Loucy (cell line): ENCODE data around the gene ANKRD16.

ENCODE experiments used
- H2AFZ ChIP-seq: fragments of 200-600 bp; sonication (generic); 2 replicates; pipeline ENCODE4 v1.6.0; 2016; ENCODE audit warnings: antibody characterized with exemption, mild to moderate bottlenecking, low read length, moderate library complexity
- H3F3A ChIP-seq: fragments of 200-600 bp; 2 replicates; pipeline ENCODE4 v1.6.0; 2016; ENCODE audit warnings: antibody characterized with exemption, low read depth, mild to moderate bottlenecking
- H3K27me3 ChIP-seq: fragments of 200-600 bp; sonication (generic); 2 replicates; pipeline ENCODE4 v1.6.1; 2014; ENCODE audit warnings: low read length, mild to moderate bottlenecking; ENCODE audit not compliant: insufficient read depth, poor library complexity, severe bottlenecking
- H3K36me3 ChIP-seq: fragments of 200-600 bp; sonication (generic); 2 replicates; pipeline ENCODE4 v1.6.1; 2016; ENCODE audit warnings: low read length; ENCODE audit not compliant: insufficient read depth
- H3K4me1 ChIP-seq: fragments of 200-600 bp; sonication (generic); 2 replicates; pipeline ENCODE4 v1.5.1; 2014; ENCODE audit warnings: low read length, mild to moderate bottlenecking; ENCODE audit not compliant: insufficient read depth, poor library complexity, severe bottlenecking
- H3K4me2 ChIP-seq: fragments of 200-600 bp; sonication (generic); 2 replicates; pipeline ENCODE4 v1.6.0; 2014; ENCODE audit warnings: antibody characterized with exemption, low read length, low read depth, mild to moderate bottlenecking; ENCODE audit not compliant: poor library complexity, severe bottlenecking
- H3K4me3 ChIP-seq: fragments of 200-600 bp; sonication (generic); 2 replicates; pipeline ENCODE4 v1.5.1; 2014; ENCODE audit warnings: low read length, mild to moderate bottlenecking, mixed read lengths; ENCODE audit not compliant: poor library complexity, severe bottlenecking
- H3K79me2 ChIP-seq: fragments of 200-600 bp; sonication (generic); 2 replicates; pipeline ENCODE4 v1.6.1; 2014; ENCODE audit warnings: low read length; ENCODE audit not compliant: insufficient read depth
- H3K9ac ChIP-seq: fragments of 200-600 bp; sonication (generic); 2 replicates; pipeline ENCODE4 v1.6.0; 2014; ENCODE audit warnings: mild to moderate bottlenecking, low read depth, low read length, moderate library complexity; ENCODE audit not compliant: poor library complexity, severe bottlenecking
- H3K9me2 ChIP-seq: fragments of 200-600 bp; sonication (generic); replicated peaks from 2 replicates; pipeline ENCODE4 v1.6.1; 2016; ENCODE audit warnings: low read depth, low read length, mixed read lengths
- H3K9me3 ChIP-seq: fragments of 200-600 bp; sonication (generic); 2 replicates; pipeline ENCODE4 v1.6.1; 2014; ENCODE audit warnings: mild to moderate bottlenecking, antibody characterized with exemption, low read length, low read depth; ENCODE audit not compliant: insufficient read depth
- H4K20me1 ChIP-seq: fragments of 200-600 bp; sonication (generic); 2 replicates; pipeline ENCODE4 v1.6.0; 2014; ENCODE audit warnings: antibody characterized with exemption, low read length, mild to moderate bottlenecking; ENCODE audit not compliant: insufficient read depth, poor library complexity, severe bottlenecking
- EZH2phosphoT487 ChIP-seq: fragments of 200-600 bp; IDR thresholded peaks from 2 replicates; pipeline ENCODE4 v1.6.1; 2018; ENCODE audit warnings: antibody characterized with exemption, mild to moderate bottlenecking, moderate library complexity, borderline replicate concordance
- TF ChIP-seq, protein P1 (sequence below): fragments of 200-600 bp; sonication (generic); conservative IDR thresholded peaks from 2 replicates; pipeline ENCODE4 v1.5.1; 2014; ENCODE audit warnings: mild to moderate bottlenecking, antibody characterized with exemption, low read length

Gene ANKRD16

DNA sequence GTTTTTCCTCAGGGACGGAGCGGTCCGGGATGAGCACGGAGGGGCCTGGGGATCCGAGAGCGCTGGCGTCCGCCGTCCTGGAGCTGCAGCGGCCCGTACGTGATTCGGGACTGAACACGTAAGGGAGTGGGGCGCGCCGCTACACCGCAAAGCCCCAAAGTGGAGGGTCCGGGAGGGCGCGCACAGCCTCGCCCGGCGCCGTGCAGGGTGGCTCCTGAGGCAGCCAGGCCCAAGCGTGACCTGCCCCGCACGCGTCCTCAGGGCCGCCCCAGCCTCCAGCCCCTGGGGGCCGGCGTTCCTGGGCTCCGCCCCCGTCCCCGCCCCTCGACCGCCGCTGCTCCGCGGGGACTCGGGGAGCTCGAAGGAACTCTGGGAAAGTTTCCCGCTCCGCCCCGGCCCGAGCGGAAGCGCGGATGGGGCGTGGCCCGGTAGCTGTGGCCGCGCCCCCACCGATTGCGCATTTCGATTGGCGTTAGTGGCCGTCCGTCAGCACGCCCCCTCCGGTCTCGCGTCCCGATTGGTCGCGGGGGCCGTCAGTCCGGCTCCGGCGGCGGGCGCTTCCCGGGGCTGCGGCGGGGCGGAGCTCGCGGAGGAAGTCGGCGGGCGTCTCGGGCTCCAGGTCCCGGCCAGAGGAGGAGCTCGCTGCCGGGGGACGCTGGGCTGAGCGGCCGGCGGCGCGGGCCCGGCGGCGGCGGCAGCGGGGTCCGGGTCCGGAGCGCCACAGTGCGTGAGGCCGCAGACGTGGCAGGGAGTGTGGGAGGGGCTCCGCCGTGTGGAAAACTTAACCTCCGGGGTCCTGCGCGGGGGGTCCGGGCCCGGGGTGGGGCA is at the start of gene ANKRD16, which contains the start of gene FBH1:
Gene ANKRD16 (minus strand): TSS at position 270 of the 828 bp plus-strand sequence. CDS start 539 bp downstream, outside the sequence.
Gene FBH1 (plus strand): TSS at position 620 of the 828 bp plus-strand sequence. CDS start 103 bp downstream, at position 723.
- H4K20me1 ChIP-seq: peaks cover 44% of the 10 kb centered on the region
- no peaks in the 10 kb centered on the region for H3K27me3 ChIP-seq
- H3K9ac ChIP-seq: peak within 1 kb of the TSS; percentile 88
- H2AFZ ChIP-seq: peak within 1 kb of the TSS; percentile 97
- H3K4me3 ChIP-seq: peak within 1 kb of the TSS; percentile 86
- H3K4me1 ChIP-seq: peaks cover 45% of the 10 kb centered on the region
- no peaks in the 10 kb centered on the region for H3K9me2 ChIP-seq
- TF ChIP-seq EZH2phosphoT487: no peak
- TF ChIP-seq, protein P1, sequence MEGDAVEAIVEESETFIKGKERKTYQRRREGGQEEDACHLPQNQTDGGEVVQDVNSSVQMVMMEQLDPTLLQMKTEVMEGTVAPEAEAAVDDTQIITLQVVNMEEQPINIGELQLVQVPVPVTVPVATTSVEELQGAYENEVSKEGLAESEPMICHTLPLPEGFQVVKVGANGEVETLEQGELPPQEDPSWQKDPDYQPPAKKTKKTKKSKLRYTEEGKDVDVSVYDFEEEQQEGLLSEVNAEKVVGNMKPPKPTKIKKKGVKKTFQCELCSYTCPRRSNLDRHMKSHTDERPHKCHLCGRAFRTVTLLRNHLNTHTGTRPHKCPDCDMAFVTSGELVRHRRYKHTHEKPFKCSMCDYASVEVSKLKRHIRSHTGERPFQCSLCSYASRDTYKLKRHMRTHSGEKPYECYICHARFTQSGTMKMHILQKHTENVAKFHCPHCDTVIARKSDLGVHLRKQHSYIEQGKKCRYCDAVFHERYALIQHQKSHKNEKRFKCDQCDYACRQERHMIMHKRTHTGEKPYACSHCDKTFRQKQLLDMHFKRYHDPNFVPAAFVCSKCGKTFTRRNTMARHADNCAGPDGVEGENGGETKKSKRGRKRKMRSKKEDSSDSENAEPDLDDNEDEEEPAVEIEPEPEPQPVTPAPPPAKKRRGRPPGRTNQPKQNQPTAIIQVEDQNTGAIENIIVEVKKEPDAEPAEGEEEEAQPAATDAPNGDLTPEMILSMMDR: no peak
- H3F3A ChIP-seq: no peaks in the 10 kb centered on the region
- H3K4me2 ChIP-seq: peak within 1 kb of the TSS; percentile 95
- peaks cover 3% of the 10 kb centered on the region; the same call in 1 of the 2 replicates for H3K36me3 ChIP-seq
- H3K79me2 ChIP-seq: peaks cover 66% of the 10 kb centered on the region
- H3K9me3 ChIP-seq: no peaks in the 10 kb centered on the region

DNA sequence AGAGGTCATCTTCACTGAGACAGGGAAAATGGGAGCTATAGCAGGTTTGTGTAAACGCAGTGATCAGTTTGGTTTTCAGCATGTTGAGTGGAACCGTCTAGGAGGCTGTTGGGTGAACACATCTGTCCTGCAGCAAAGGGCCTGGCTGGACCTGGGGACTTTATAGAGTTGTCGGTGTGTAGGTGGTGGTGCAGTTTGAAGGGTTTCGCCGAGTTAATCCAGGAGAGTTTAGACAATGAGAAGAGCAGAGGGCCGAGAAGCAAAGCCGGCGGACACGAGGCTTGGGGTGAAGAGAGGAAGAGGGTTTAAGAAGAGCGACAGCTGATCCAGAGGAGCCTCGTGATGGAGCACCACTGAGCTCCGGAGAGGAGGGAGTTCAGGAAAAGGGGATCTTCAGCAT is 48.6 kb upstream of the ANKRD16 start:
- H3K4me2 ChIP-seq: no peak overlapping the region
- H3K9me3 ChIP-seq: no peaks in the 10 kb centered on the region
- no peaks in the 10 kb centered on the region for H3F3A ChIP-seq
- H4K20me1 ChIP-seq: no peaks in the 10 kb centered on the region
- H3K27me3 ChIP-seq: no peaks in the 10 kb centered on the region
- TF ChIP-seq, protein P1: no peak
- no peak for TF ChIP-seq EZH2phosphoT487
- no peaks in the 10 kb centered on the region for H3K79me2 ChIP-seq
- no peak overlapping the region for H3K4me3 ChIP-seq
- no peak overlapping the region for H3K9ac ChIP-seq
- peaks cover 31% of the 10 kb centered on the region; the same call in 1 of the 2 replicates for H3K36me3 ChIP-seq
- H3K4me1 ChIP-seq: no peaks in the 10 kb centered on the region
- no peaks in the 10 kb centered on the region for H3K9me2 ChIP-seq
- H2AFZ ChIP-seq: no peak overlapping the region

DNA sequence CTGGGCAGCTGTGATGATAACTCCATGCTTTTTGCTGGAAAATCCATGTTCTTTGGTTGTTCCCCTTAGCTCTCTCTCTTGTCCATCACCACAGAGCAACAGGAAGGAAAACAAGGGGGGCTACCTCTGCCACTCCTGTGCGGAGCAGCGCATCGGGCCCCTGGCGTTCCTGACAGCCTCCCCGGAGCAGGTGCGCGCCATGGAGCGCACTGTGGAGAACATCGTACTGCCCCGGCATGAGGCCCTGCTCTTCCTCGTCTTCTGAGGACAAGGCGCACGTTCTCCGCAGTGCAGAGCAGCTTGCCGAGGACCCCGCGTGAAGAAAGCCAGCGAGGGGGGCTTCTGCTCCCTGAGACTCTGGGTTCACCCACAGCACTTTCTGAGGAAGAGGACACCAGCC is 47.3 kb upstream of the ANKRD16 start:
- Histone ChIP-seq H3K4me3 (no peak overlapping the region), H3K9me3 (no peaks in the 10 kb centered on the region), H3K79me2 (no peaks in the 10 kb centered on the region), H3K4me2 (no peak overlapping the region), H3K9ac (no peak overlapping the region), H3K4me1 (no peaks in the 10 kb centered on the region), H2AFZ (no peak overlapping the region), H3K27me3 (no peaks in the 10 kb centered on the region), H4K20me1 (no peaks in the 10 kb centered on the region), H3F3A (no peaks in the 10 kb centered on the region), H3K9me2 (no peaks in the 10 kb centered on the region), H3K36me3 (peaks cover 31% of the 10 kb centered on the region; the same call in 1 of the 2 replicates)
- TF ChIP-seq, protein P1: no peak
- TF ChIP-seq EZH2phosphoT487: no peak
